Measurements from ENCODE around the gene CTSS.

The CTSS gene

GRCh38 chr1:150807249-150808023, 41.9 kb upstream of the CTSS start:
- no peaks in the 10 kb centered on the region for H3K4me1 ChIP-seq (ENCODE audit: low read length)
- H3K9ac ChIP-seq (ENCODE audit: low read length): no peak overlapping the region
- no peak for DNase-seq
- no peaks in the 10 kb centered on the region for H3F3A ChIP-seq (ENCODE audit: insufficient read depth, low read length)
- H3K36me3 ChIP-seq (replicated peaks; ENCODE audit: insufficient read depth, low read length): 0 out of 2 replicates have a peak, but pooled peaks cover 5% of the 10 kb centered on the region
- no peaks in the 10 kb centered on the region for H4K20me1 ChIP-seq (ENCODE audit: insufficient read depth, low read length)
- H2AFZ ChIP-seq (ENCODE audit: low read length): no peak overlapping the region
- no peaks in the 10 kb centered on the region for H3K27me3 ChIP-seq (replicated peaks; ENCODE audit: insufficient read depth, low read length)
- H3K9me2 ChIP-seq (replicated peaks; ENCODE audit: insufficient read depth, low read length): no peaks in the 10 kb centered on the region
- TF ChIP-seq EZH2phosphoT487 (IDR thresholded peaks at IDR 0.05; ENCODE audit: low read length): no peak
- TF ChIP-seq EZH2 (optimal IDR thresholded peaks at IDR 0.05; ENCODE audit: low read depth, low read length): no peak
- TF ChIP-seq, protein P1, sequence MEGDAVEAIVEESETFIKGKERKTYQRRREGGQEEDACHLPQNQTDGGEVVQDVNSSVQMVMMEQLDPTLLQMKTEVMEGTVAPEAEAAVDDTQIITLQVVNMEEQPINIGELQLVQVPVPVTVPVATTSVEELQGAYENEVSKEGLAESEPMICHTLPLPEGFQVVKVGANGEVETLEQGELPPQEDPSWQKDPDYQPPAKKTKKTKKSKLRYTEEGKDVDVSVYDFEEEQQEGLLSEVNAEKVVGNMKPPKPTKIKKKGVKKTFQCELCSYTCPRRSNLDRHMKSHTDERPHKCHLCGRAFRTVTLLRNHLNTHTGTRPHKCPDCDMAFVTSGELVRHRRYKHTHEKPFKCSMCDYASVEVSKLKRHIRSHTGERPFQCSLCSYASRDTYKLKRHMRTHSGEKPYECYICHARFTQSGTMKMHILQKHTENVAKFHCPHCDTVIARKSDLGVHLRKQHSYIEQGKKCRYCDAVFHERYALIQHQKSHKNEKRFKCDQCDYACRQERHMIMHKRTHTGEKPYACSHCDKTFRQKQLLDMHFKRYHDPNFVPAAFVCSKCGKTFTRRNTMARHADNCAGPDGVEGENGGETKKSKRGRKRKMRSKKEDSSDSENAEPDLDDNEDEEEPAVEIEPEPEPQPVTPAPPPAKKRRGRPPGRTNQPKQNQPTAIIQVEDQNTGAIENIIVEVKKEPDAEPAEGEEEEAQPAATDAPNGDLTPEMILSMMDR (IDR thresholded peaks at IDR 0.05; ENCODE audit: low read length): no peak
- no peak overlapping the region for H3K4me2 ChIP-seq (ENCODE audit: low read depth, low read length)
- no peaks in the 10 kb centered on the region for H3K9me3 ChIP-seq (replicated peaks; ENCODE audit: insufficient read depth, low read length)
- H3K79me2 ChIP-seq (ENCODE audit: low read length): no peaks in the 10 kb centered on the region
- H3K4me3 ChIP-seq (ENCODE audit: low read length): no peak overlapping the region
- no peak overlapping the region for H3K27ac ChIP-seq (ENCODE audit: low read length)

- H2AFZ ChIP-seq (ENCODE audit: low read length): no peak overlapping the region
- TF ChIP-seq EZH2 (optimal IDR thresholded peaks at IDR 0.05; ENCODE audit: low read depth, low read length) (no peak), EZH2phosphoT487 (IDR thresholded peaks at IDR 0.05; ENCODE audit: low read length) (no peak)
- TF ChIP-seq, protein P1 (IDR thresholded peaks at IDR 0.05; ENCODE audit: low read length): no peak
These were observed 40.3 kb upstream of the CTSS start for GRCh38 chr1:150805899-150806298.

GRCh38 chr1:150804671-150805070, 39.1 kb upstream of the CTSS start:
- H3K27me3 ChIP-seq (replicated peaks; ENCODE audit: insufficient read depth, low read length): no peaks in the 10 kb centered on the region
- H2AFZ ChIP-seq (ENCODE audit: low read length): no peak overlapping the region
- no peaks in the 10 kb centered on the region for H3K9me3 ChIP-seq (replicated peaks; ENCODE audit: insufficient read depth, low read length)
- H3K27ac ChIP-seq (ENCODE audit: low read length): no peak overlapping the region
- no peak overlapping the region for H3K9ac ChIP-seq (ENCODE audit: low read length)
- TF ChIP-seq EZH2 (optimal IDR thresholded peaks at IDR 0.05; ENCODE audit: low read depth, low read length) (no peak), EZH2phosphoT487 (IDR thresholded peaks at IDR 0.05; ENCODE audit: low read length) (no peak)
- TF ChIP-seq, protein P1 (IDR thresholded peaks at IDR 0.05; ENCODE audit: low read length): no peak
- no peak for DNase-seq
- H3K4me3 ChIP-seq (ENCODE audit: low read length): no peak overlapping the region
- H3K9me2 ChIP-seq (replicated peaks; ENCODE audit: insufficient read depth, low read length): no peaks in the 10 kb centered on the region
- no peaks in the 10 kb centered on the region for H3K36me3 ChIP-seq (replicated peaks; ENCODE audit: insufficient read depth, low read length)
- H4K20me1 ChIP-seq (ENCODE audit: insufficient read depth, low read length): no peaks in the 10 kb centered on the region
- H3F3A ChIP-seq (ENCODE audit: insufficient read depth, low read length): no peaks in the 10 kb centered on the region
- H3K4me2 ChIP-seq (ENCODE audit: low read depth, low read length): no peak overlapping the region
- H3K4me1 ChIP-seq (ENCODE audit: low read length): no peaks in the 10 kb centered on the region
- no peaks in the 10 kb centered on the region for H3K79me2 ChIP-seq (ENCODE audit: low read length)

More at GRCh38 chr1:150805899-150806298, 40.3 kb upstream of the CTSS start:
- no peak overlapping the region for H3K9ac ChIP-seq (ENCODE audit: low read length)
- no peaks in the 10 kb centered on the region for H4K20me1 ChIP-seq (ENCODE audit: insufficient read depth, low read length)
- H3K9me3 ChIP-seq (replicated peaks; ENCODE audit: insufficient read depth, low read length): no peaks in the 10 kb centered on the region
- no peak overlapping the region for H3K4me3 ChIP-seq (ENCODE audit: low read length)
- H3K79me2 ChIP-seq (ENCODE audit: low read length): no peaks in the 10 kb centered on the region
- DNase-seq: no peak
- no peaks in the 10 kb centered on the region for H3K27me3 ChIP-seq (replicated peaks; ENCODE audit: insufficient read depth, low read length)
- no peak overlapping the region for H3K27ac ChIP-seq (ENCODE audit: low read length)
- no peak overlapping the region for H3K4me2 ChIP-seq (ENCODE audit: low read depth, low read length)
- H3K36me3 ChIP-seq (replicated peaks; ENCODE audit: insufficient read depth, low read length): no peaks in the 10 kb centered on the region
- no peaks in the 10 kb centered on the region for H3K4me1 ChIP-seq (ENCODE audit: low read length)
- no peaks in the 10 kb centered on the region for H3K9me2 ChIP-seq (replicated peaks; ENCODE audit: insufficient read depth, low read length)
- H3F3A ChIP-seq (ENCODE audit: insufficient read depth, low read length): no peaks in the 10 kb centered on the region

All from MM.1S (cell line).